GM18868 (cell line): Measurements from ENCODE around the gene CCDC85C.

Experiments used
- ATAC-seq: cut with Tn5 transposase; IDR thresholded peaks from one replicate; pipeline ENCODE4 v1.9.1; 2021; ENCODE audit warnings: mild to moderate bottlenecking, moderate library complexity; ENCODE audit not compliant: unreplicated experiment

Gene CCDC85C

DNA sequence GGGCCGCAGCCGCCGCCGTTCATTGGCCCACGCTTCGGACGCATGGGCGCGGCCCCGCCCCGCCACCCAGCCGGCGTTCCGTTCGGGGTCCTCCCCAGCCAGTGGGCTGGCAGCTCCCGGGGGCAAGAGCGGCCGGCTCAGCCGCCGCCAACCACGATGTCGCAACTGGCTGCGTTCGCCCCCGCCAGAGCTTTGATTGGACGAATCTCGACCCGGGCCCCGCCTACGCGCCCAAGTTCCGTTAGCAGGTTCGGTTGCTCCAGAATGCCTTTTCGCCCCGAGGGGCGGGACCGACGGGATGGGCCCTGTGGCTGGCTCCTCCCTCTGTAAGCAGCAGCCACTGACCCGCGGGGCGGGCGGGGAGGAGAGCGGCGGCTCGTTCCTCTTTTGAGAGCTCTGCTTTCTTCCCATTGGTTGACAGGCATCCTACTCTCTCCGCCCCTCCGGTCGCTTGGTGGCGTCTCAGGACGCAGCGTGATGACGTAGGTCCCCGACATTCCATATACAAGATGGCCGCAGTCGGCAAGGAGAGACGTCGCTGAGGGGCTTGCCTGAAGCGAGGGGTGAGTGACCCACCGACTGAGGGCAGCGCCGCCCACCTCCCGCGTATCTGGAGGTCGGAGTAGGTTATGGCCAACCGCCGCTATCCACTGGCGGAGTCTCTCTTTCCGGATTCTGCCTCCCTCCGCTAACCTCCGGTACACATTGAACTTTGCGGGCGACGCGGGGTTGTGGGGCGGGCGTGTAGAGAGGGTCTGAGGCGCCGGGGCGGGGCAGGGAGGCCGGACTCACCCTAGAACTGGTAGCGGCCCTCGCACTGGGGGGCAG is 122.9 kb downstream of the CCDC85C start, which contains the start of gene CCNK:
Gene CCNK (plus strand): TSS at position 493 of the 828 bp plus-strand sequence. CDS start 11,269 bp downstream, outside the sequence.
- peak; percentile 88 for ATAC-seq

- ATAC-seq, result peak; percentile 2
Measured at GRCh38 chr14:99479906-99480869, 123.8 kb downstream of the CCDC85C start, which contains the start of gene SETD3. SETD3 (minus strand) TSS chr14:99480859; CDS start chr14:99465805, 15,054 bp downstream.

DNA sequence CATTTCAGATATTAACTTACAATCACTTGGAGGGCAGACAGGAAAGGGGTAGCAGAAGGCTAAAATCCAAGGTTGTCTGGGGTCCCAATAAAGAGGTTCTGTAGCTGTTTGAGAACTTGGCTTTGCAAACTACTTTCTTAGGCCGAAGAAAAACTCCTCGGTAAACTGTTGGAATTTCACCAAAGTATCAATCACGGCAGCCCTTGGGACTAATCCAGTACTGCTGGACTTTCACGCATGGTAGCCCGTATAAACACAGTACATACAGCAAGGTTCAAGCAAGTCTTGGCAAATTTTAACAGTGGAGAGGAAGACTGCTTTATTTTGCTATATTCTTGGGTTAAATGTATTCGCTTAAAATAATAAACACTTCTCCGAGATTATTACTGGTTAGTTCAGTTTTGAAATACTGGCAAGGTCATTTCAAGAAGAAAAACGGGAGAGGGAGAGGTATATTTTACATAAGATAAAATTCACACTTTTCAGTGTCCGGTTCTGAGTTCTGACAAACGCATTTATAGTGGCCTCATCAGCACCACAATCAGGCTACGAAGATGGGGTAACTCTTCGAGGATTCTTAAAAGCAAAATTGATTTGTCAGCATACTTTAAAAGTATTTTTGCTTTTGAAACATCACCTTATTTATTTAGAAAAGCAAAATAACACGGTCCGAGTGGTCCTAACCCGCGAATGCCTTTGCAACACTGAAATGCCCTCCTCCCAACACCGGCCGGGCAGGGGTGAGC is 124.7 kb downstream of the CCDC85C start:
- ATAC-seq, result no peak

DNA sequence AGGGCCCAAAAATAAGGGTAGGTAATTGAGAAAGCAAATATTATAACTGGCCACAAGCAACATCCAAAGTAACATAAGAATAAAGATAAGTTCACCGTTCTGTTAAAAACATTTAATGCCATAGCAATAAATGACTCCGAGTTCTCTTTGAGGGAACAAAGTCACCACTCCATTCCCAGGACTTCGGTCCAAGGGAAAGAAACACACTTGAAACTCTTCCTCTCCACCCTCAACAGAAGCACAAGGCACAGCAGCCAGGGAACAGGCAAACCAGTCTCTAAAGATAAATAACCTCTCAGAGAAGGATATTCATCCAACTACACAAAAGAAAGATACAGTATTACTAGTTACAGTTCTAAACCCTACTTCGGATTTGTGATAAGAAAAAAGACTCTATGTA is 125.9 kb downstream of the CCDC85C start:
- no peak for ATAC-seq

- ATAC-seq, result no peak
Measured at GRCh38 chr14:99476864-99477263, 127.1 kb downstream of the CCDC85C start.

DNA sequence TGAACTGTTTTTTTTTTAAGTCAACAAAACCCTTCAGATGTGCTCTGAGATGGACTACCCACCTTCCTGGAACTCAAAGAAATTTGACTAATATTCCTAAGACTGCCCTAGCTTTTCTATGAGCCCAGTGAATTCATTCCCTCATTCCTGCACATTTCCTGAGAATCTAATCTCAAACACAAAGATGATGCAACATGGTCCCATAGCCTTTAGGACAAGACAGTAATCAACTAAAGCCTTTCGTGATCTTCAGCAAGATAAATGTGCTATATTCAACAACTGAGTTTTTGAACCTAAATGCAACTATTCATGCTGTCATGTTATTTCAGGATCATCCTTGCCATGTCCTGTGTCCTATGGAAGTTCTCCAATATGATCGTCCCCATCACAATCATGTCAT is 128.3 kb downstream of the CCDC85C start:
- no peak for ATAC-seq

GRCh38 chr14:99475179-99475578 is 128.8 kb downstream of the CCDC85C start:
- ATAC-seq, result no peak

GRCh38 chr14:99473458-99473857 is 130.5 kb downstream of the CCDC85C start:
- ATAC-seq, result no peak

DNA sequence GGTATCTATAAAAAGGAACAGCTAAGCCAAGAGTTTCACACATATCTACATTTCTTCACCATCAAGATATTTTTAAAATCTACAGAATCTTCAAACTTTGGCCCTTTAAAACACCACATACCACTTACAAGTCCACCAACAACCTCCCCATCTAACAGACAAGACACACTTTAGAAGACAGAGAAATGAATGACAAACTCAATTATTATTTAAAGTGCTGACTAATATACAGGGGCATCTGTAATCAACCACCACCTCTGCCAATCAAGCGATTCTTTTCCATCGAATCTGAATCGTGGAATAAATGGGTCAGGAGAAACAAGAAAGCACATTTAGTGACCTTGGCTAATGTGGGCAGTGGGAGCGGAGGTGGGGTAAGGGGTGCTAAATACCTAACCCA is 131.1 kb downstream of the CCDC85C start:
- ATAC-seq, result no peak

GRCh38 chr14:99471731-99472130 is 132.3 kb downstream of the CCDC85C start:
- ATAC-seq, result no peak

DNA sequence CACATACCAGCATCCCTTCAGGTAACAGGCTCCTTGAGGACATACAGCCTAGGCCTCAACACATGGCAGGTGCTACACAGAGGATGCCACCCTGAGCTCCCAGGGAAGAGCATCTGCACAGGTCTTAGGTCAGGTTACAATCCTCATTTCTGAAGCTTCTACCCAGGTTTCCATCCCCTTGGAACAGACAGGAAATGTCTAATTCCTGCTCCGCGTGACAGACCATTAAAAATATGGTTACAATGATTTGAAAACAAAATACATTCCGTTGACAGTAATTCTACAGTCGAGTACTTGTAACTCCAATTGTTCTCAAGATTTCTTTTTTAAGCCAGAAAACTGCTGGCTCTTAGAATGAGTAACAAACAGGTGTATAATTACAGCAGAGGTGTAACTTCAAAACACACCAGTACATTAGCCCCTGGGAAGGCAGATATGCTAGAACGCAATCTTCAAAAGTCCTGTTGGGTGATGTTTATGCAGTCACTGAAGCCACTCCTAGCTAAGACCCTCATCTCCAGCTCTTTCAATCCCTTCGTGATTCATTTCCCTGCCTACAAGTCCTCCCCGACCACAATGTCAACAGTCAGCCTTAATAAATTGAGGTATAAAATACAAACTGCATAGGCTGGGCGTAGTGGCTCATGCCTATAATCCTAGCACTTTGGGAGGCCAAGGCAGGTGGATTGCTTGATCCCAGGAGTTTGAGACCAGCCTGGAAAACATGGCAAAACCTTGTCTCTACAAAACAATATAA is 135.0 kb downstream of the CCDC85C start:
- ATAC-seq, result no peak

- ATAC-seq, result no peak
Measured at GRCh38 chr14:99468081-99468480, 135.9 kb downstream of the CCDC85C start.

- no peak for ATAC-seq
Measured at GRCh38 chr14:99467336-99468078, 136.5 kb downstream of the CCDC85C start.

DNA sequence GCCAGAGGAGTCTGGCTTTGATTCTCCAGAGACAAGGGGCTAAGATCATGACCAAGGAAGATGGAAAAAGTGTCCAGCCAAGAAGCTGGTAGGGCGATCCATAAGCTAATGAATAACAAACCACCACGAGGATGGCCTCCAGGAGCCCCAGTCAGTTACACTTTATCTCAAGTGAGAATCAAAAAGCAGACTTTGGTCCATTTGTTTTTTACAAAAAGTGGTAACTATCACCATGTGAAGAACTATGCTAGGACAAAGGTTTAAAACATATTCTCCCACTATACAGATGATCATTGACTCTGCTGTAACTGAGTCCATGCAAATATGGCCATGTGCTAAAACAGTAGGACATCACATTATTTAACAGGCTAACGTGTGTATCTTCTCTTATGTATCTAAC is 137.2 kb downstream of the CCDC85C start:
- no peak for ATAC-seq

DNA sequence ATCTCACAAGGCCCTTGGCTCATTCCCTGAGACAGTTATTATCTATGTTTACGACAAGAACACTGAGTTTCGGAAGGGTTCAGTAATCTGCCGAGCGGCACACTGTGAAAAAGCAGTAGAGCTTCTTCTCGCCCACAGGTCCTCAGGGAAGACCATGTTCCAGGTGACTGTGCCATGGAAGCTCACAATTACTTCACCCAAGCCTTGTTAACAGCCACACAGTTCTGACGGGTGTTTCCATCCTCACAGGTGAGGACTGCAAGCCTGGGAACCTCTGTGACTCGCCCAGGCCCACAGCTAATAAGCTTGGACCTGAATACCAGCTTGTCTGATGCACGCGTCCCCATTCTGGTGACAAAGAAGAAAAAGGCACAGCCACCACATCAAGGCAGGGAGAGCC is 138.7 kb downstream of the CCDC85C start:
- ATAC-seq, result no peak

DNA sequence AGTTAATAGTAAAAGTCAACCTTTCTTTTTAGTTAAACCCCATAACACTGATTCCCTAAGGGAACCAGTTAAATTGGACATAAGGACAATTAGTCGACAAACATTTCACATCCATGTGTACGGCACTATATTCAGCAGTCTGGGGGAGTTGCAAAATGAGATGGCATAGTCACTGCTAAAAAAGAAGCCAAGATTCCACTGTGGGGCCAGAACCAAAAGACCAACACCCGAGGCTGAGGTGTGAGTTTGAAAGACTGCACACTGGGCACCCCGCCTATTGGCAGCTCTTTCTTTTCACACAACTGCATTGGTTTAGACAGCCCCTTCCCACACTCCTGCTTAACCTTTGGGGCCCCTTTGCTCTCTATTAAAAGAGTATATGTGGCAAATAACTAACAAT is 140.0 kb downstream of the CCDC85C start:
- no peak for ATAC-seq

- no peak for ATAC-seq
Measured at GRCh38 chr14:99462210-99462609, 141.8 kb downstream of the CCDC85C start.

GRCh38 chr14:99461411-99462085 is 142.5 kb downstream of the CCDC85C start:
- ATAC-seq, result no peak

DNA sequence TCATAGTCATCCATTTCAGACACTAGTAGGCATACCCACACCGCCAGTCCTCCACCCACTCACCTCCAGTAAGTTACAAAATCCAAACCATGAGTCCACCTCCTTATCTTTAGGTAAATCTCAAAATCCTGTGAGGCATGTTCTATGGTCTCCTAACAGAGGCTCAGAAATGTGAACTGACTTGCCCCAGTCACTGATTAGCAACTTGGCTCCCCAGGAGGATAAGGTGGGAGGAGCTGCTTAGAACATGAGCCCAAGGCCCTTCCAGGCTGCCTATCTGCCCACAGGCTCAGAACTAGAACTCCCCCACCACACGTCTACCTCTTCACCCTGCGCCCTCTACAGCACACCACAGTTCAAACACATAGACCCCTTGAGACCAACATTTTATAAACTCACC is 143.2 kb downstream of the CCDC85C start:
- ATAC-seq, result no peak
